BLaER1 treated with 17β-estradiol and CSF1 and Interleukin-3, amounts not matched to agents 10 nM and 100 nM (cell line): ENCODE results near the gene SCIN.

ENCODE experiments used
- H3K27ac ChIP-seq, 11 experiments: shearing (Covaris generic); formaldehyde crosslinking; 2 replicates each; pipeline ENCODE4 v1.8.1; 2022
- H3K27me3 ChIP-seq, 11 experiments: shearing (Covaris generic); formaldehyde crosslinking; 2 replicates each; pipeline ENCODE4 v1.8.1; 2022
- H3K36me3 ChIP-seq, 11 experiments: shearing (Covaris generic); formaldehyde crosslinking; 2 replicates each; pipeline ENCODE4 v1.8.1; 2022
- H3K4me1 ChIP-seq, 10 experiments: shearing (Covaris generic); formaldehyde crosslinking; 2 replicates each; pipeline ENCODE4 v1.8.1; 2022
- H3K4me2 ChIP-seq, 11 experiments: shearing (Covaris generic); formaldehyde crosslinking; 2 replicates each; pipeline ENCODE4 v1.8.1; 2022
- H3K4me3 ChIP-seq, 10 experiments: shearing (Covaris generic); formaldehyde crosslinking; 2 replicates each; pipeline ENCODE4 v1.8.1; 2022
- H3K9ac ChIP-seq, 11 experiments: shearing (Covaris generic); formaldehyde crosslinking; 2 replicates each; pipeline ENCODE4 v1.8.1; 2022
- H3K9me3 ChIP-seq, 11 experiments: shearing (Covaris generic); formaldehyde crosslinking; replicated peaks in 1 of 11; 2 replicates each; pipeline ENCODE4 v1.8.1; 2022
- H4K20me1 ChIP-seq, 11 experiments: shearing (Covaris generic); formaldehyde crosslinking; 2 replicates each; pipeline ENCODE4 v1.8.1; 2022
- Cebpa-rat ChIP-seq, 11 experiments: shearing (Covaris generic); IDR thresholded peaks; 2 replicates each; pipeline ENCODE4 v1.8.1; 2022

SCIN gene

DNA sequence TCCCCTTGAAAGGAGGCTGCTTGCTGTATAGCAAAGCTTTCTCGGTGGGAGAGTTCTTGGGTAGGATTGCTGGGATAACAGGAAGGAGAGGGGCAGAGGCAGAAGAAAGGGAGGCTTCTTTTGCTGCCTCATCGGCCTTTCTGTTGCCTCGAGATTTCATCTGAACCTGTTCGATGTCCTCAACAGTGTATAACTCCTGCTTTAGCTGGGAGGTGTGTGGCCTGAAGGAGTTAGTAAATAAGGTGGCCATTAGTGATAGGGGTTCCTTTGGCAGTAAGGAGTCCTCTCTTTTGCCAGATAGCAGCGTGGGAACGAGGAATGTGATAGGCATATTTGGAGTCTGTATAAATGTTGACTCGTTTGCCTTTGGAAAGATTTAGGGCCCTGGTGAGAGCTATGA lies 20.0 kb downstream of the SCIN start:
- Histone ChIP-seq H3K4me1 (peaks cover 0 to 37% (median 9%) of the 10 kb centered on the region in 10 experiments; a peak in 11 of 20 replicates), H3K27me3 (no peaks in the 10 kb centered on the region), H3K4me3 (no peak overlapping the region), H3K9ac (no peak overlapping the region), H3K36me3 (no peaks in the 10 kb centered on the region), H4K20me1 (no peaks in the 10 kb centered on the region), H3K4me2 (peak overlapping the region in 9 of 11 experiments; percentile 5 to 43 (median 25); a peak in 8 of 22 replicates), H3K27ac (no peak overlapping the region), H3K9me3 (peaks cover 13 to 30% (median 22%) of the 10 kb centered on the region in 11 experiments; a peak in 21 of 22 replicates)
- TF ChIP-seq Cebpa-rat (IDR thresholded peaks at IDR 0.05), result no peak

DNA sequence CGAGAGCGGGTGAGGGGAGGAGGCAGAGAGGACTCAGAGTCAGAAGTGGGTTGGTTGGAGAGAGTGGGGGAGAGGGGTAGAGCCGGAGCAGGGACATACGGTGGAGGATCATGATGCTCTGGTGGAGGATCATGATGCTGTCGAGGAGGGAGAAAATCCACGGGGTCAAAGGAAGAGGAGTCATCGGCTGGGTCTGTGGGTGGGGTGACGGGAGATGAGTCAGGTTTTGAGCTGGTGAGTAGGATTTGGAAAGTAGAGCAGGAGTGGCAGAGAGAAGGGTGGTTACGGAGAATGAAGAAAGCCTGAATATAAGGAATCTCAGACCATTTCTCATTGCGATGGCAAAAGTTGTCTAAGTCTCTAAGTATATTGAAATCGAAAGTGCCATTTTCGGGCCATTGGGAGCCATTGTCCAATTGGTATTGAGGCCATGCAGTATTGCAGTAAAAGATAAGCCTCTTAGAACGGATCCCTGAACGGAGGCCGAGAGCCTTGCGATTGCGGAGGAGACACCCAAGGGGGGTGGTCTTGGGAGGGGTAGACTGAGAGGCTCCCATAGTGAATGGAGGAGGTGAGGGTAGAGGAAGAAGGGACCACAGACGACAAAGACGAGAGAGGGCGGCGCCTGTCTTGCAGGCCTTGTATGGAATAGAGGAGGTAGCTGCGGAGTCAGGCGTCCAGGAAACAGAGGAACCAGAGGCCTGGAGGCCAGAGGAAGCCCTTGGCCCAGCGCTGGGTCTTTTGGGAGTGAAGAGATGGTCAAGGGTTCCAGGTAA lies 23.8 kb downstream of the SCIN start:
- TF ChIP-seq Cebpa-rat (IDR thresholded peaks at IDR 0.05), result no peak
- H3K4me3 ChIP-seq, result no peak overlapping the region
- H3K9ac ChIP-seq, result no peak overlapping the region
- H3K36me3 ChIP-seq, result no peaks in the 10 kb centered on the region
- H3K27ac ChIP-seq, result no peak overlapping the region
- H3K4me2 ChIP-seq, result no peak overlapping the region
- H4K20me1 ChIP-seq, result no peaks in the 10 kb centered on the region
- peaks cover 13 to 40% (median 27%) of the 10 kb centered on the region in 11 experiments; a peak in 21 of 22 replicates for H3K9me3 ChIP-seq
- H3K4me1 ChIP-seq, result peaks cover 0 to 28% (median 20%) of the 10 kb centered on the region in 10 experiments; a peak in 16 of 20 replicates
- no peaks in the 10 kb centered on the region for H3K27me3 ChIP-seq

DNA sequence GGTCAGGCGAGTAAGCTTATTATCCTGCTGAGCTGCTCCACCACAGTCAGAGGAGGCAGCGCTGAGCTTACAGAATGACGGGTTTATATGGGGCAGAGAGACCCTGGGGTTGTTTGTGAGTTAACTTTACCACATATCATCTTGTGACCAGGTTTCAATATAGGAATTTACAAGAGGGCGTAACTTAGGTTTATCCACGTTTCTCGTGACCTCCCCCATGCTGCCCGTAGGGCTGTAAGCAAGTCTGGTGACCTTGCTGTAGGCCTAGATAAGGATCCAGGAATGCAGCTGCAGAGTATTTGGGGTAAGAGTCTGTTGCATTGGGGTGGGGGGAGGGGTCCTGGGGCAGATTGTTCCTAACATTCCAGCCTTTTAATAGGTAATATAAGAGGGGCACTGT lies 24.6 kb downstream of the SCIN start:
- H3K9ac ChIP-seq, result no peak overlapping the region
- H3K27ac ChIP-seq, result no peak overlapping the region
- no peak overlapping the region for H3K4me2 ChIP-seq
- no peaks in the 10 kb centered on the region for H4K20me1 ChIP-seq
- no peaks in the 10 kb centered on the region for H3K27me3 ChIP-seq
- H3K4me1 ChIP-seq, result peaks cover 0 to 28% (median 18%) of the 10 kb centered on the region in 10 experiments; a peak in 16 of 20 replicates
- no peaks in the 10 kb centered on the region for H3K36me3 ChIP-seq
- no peak for TF ChIP-seq Cebpa-rat (IDR thresholded peaks at IDR 0.05)
- H3K4me3 ChIP-seq, result no peak overlapping the region
- peaks cover 13 to 40% (median 27%) of the 10 kb centered on the region in 11 experiments; a peak in 21 of 22 replicates for H3K9me3 ChIP-seq

DNA sequence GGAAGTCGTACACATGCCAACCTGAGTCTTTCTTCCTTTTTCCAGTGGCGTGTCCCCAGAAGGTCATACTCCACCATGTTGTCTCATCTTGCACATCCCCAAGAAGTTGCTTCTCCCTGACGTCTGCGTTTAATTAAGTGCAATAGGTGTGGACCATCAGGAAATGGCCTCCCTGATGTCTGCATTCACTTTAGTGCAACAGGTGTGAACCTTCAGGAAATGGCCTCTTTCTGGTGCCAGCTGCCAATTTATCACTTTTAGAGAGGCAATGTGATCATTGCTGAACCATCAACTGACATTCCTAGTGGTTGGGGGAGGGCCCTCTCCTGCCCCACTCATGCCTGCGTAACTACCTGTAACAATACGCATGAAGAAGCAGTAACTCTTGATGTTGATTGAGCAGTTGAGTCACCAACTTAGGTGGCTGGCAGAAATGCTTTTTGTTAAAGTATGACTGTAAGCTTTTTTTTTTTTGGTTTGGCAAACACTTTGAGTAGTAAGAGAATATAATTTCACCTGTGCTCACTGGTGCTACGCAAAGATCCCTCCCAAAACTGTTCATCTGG lies 25.8 kb downstream of the SCIN start:
- no peaks in the 10 kb centered on the region for H4K20me1 ChIP-seq
- H3K4me1 ChIP-seq, result peaks cover 0 to 22% (median 15%) of the 10 kb centered on the region in 10 experiments; a peak in 15 of 20 replicates
- TF ChIP-seq Cebpa-rat (IDR thresholded peaks at IDR 0.05), result no peak
- H3K9me3 ChIP-seq, result peaks cover 15 to 45% (median 34%) of the 10 kb centered on the region in 11 experiments
- H3K27me3 ChIP-seq, result no peaks in the 10 kb centered on the region
- H3K9ac ChIP-seq, result no peak overlapping the region
- no peak overlapping the region for H3K4me3 ChIP-seq
- no peak overlapping the region; a peak in 1 of 22 replicates for H3K27ac ChIP-seq
- no peaks in the 10 kb centered on the region for H3K36me3 ChIP-seq
- H3K4me2 ChIP-seq, result peak overlapping the region in 4 of 11 experiments; percentile 46 to 69 (median 58); a peak in 6 of 22 replicates

DNA sequence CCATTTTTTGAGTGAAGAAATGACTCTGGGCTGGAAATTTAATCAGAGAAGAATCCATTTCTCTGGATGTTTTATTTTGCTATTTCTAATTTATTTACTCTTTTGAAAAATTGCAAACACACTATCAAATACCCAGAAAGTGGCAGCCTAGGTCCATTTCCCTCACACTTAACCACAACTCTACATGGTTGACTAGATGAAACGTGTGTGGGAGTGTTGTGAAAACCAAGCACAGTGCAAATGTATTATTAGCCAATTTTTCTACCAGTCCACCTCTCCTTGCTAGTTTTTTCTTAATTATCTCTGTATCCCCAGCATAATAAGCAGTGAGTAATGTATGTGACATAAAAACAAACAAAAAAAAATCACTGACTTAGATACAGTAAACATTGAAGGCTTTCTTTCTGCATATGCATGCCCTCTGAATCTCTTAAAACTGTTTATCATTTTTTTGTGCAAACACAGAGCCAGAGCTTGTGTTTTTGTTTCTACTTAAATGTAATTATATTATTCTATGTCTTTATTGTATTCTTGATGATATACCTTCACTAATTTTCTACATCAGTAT lies 30.9 kb downstream of the SCIN start:
- no peaks in the 10 kb centered on the region for H3K27me3 ChIP-seq
- peak overlapping the region in 1 of 11 experiments; percentile 24; a peak in 1 of 22 replicates for H3K4me2 ChIP-seq
- no peaks in the 10 kb centered on the region for H3K36me3 ChIP-seq
- no peak overlapping the region for H3K4me3 ChIP-seq
- peaks cover 21 to 33% (median 29%) of the 10 kb centered on the region in 11 experiments for H3K9me3 ChIP-seq
- no peak overlapping the region for H3K27ac ChIP-seq
- no peak for TF ChIP-seq Cebpa-rat (IDR thresholded peaks at IDR 0.05)
- H3K4me1 ChIP-seq, result peaks cover 0 to 24% (median 14%) of the 10 kb centered on the region in 10 experiments; a peak in 15 of 20 replicates
- H4K20me1 ChIP-seq, result no peaks in the 10 kb centered on the region
- no peak overlapping the region for H3K9ac ChIP-seq

DNA sequence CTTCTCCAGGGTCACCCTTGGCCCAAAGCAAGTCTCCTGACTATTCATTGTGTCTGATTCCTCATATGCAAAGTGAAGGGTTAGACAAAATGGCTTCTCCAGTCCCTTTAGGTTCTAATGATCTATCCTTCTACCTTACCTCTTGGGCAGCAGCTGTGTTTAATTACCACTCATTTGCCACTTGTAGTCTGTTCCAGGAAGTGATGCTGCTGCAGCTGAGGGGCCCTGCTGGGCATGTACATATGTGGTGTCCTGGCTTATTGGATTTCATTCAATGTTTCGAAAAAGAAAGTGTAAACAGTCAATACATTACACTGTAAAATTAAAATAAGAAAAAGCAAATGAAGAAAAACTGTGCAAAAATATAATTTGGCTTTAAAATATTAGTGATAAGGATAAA lies 36.6 kb downstream of the SCIN start:
- Histone ChIP-seq H3K4me2 (no peak overlapping the region), H3K4me1 (no peaks in the 10 kb centered on the region), H3K9me3 (peaks cover 11 to 14% (median 13%) of the 10 kb centered on the region in 11 experiments), H3K36me3 (no peaks in the 10 kb centered on the region), H3K27ac (no peak overlapping the region), H3K9ac (no peak overlapping the region), H3K27me3 (no peaks in the 10 kb centered on the region), H4K20me1 (no peaks in the 10 kb centered on the region), H3K4me3 (no peak overlapping the region)
- TF ChIP-seq Cebpa-rat (IDR thresholded peaks at IDR 0.05), result no peak

DNA sequence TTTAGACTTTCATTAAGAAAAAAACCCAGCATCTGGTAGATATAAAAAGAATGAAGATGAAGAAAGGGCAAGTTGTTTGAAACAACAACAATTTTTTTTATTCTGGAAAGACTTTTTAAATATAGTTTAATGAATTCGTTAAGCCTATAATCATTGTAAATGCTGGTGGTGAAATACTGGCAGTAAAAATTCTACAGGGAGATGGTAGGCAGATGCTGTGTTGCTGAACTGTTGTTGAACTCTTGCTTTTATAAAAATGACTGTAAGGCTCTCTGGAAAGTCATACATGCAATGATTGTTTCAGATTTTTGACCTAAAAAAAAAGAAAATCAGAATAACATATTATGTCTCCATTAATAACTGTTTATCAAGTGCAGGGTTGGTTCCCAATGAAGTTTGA lies 39.0 kb downstream of the SCIN start:
- Histone ChIP-seq H4K20me1 (no peaks in the 10 kb centered on the region), H3K27me3 (no peaks in the 10 kb centered on the region), H3K9ac (no peak overlapping the region), H3K4me2 (no peak overlapping the region), H3K4me3 (no peak overlapping the region), H3K9me3 (no peaks in the 10 kb centered on the region), H3K4me1 (no peaks in the 10 kb centered on the region), H3K27ac (no peak overlapping the region), H3K36me3 (no peaks in the 10 kb centered on the region)
- no peak for TF ChIP-seq Cebpa-rat (IDR thresholded peaks at IDR 0.05)

DNA sequence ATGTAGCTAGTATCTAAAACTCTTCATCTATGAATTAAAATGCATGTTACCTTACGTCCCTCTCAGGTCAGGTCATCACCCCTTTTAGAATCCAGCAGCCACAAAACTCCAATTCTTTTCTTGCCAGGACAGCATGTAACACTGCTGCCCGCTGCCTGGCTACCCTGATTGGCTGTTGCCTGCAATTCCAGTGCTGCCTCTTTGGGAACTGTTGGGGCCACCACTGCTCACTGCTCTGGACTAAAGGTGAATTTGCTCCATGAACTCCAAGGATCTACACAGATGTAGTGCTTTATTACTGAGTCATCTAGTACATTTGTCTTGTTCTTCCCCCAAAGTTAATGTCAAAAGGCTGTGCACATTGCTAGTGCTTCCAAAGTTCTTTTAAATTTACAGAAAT lies 40.4 kb downstream of the SCIN start:
- no peaks in the 10 kb centered on the region for H3K27me3 ChIP-seq

DNA sequence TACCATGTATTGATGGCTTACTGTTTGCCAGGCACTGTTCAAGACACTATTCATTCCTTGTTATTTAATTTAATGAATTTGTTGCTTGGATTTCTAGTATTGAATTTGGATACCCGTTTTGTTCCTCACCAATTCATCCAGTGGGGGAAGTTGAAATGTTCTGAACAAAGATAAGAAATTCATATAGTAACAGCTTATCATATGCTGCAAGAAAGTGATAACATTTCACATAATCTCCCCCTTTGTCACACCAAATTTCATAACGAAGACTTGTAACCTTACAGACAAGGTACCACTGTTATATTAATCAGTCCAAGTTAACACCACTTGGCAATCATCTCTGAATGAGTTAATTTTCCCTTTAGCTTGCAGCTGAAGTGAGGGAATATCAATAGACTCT lies 42.1 kb downstream of the SCIN start:
- Histone ChIP-seq H3K9ac (no peak overlapping the region), H4K20me1 (no peaks in the 10 kb centered on the region), H3K27ac (no peak overlapping the region), H3K4me1 (no peaks in the 10 kb centered on the region), H3K4me3 (no peak overlapping the region), H3K36me3 (no peaks in the 10 kb centered on the region), H3K9me3 (no peaks in the 10 kb centered on the region), H3K27me3 (no peaks in the 10 kb centered on the region), H3K4me2 (no peak overlapping the region)
- no peak for TF ChIP-seq Cebpa-rat (IDR thresholded peaks at IDR 0.05)

More for the DNA sequence above, 40.4 kb downstream of the SCIN start:
- H3K27ac ChIP-seq, result no peak overlapping the region
- H3K9me3 ChIP-seq, result no peaks in the 10 kb centered on the region
- H4K20me1 ChIP-seq, result no peaks in the 10 kb centered on the region
- TF ChIP-seq Cebpa-rat (IDR thresholded peaks at IDR 0.05), result no peak
- H3K9ac ChIP-seq, result no peak overlapping the region
- no peak overlapping the region for H3K4me2 ChIP-seq
- H3K36me3 ChIP-seq, result no peaks in the 10 kb centered on the region
- H3K4me1 ChIP-seq, result no peaks in the 10 kb centered on the region
- H3K4me3 ChIP-seq, result no peak overlapping the region
